Measurements from ENCODE around the gene STK39.

GRCh38 chr2:168114619-168115018 is 132.8 kb downstream of the STK39 start:
- TF ChIP-seq CHD1 (IDR thresholded peaks at IDR 0.05; ENCODE audit: low read depth, low read length) = no peak
- TF ChIP-seq CTCF (conservative IDR thresholded peaks at IDR 0.05; ENCODE audit: low read depth, low read length) = no peak
- TF ChIP-seq RFX5 (IDR thresholded peaks at IDR 0.05; ENCODE audit: low read depth, low read length) = no peak
